ENCODE data around the gene CNKSR3.

Gene CNKSR3

DNA sequence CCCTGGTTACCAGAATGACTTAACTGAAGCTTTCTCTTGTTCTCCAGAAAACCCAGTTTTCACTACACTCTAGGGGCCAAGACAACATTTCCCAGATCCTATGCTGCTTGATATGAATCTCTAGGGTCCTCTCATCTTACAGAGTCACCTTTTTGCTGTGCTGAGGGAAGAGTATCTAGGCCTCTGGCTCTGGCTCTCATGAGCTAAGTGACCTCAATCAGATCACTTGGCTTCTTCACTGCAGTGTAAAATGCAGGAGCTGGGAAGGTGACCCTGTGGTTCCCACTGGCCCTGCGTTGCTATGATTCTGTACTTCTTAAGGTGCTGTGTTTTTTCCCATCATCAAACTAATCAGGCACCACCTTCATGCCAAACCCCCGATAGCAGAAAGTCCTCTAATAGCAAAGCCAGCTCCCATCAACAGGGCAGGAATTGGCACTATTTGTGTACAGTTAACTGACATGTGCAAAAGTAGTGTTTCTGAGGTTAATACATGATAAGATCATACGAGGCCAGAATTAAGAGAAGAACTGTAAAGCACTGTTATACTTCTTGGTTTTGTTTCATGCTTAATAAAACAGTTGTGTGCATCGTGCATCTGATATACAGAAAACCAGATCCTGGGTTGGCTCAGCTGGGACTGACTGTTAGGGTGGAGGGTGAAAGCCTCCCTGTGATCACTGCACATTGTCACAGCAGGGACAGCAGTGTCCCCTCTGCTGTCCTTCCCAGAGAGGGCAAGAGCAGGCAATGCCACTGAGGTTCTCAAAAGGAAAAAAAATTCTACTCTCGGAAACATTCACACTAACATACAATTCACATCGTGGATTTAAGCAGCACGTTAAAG, 46.7 kb downstream of the CNKSR3 start:
- no peak overlapping the region for H3K4me3 ChIP-seq (ENCODE audit: low read depth, low read length)
- H3K27me3 ChIP-seq (ENCODE audit: control insufficient read depth, insufficient read depth, low read length), result no peaks in the 10 kb centered on the region
- H3K9ac ChIP-seq (ENCODE audit: low read depth, low read length), result no peak overlapping the region
- no peak overlapping the region for H3K27ac ChIP-seq (ENCODE audit: low read depth, low read length)
- H3K9me3 ChIP-seq (ENCODE audit: control insufficient read depth, insufficient read depth, low read length), result no peaks in the 10 kb centered on the region
- H3K36me3 ChIP-seq (ENCODE audit: control insufficient read depth, insufficient read depth, low read length), result no peaks in the 10 kb centered on the region
- H3K4me1 ChIP-seq (ENCODE audit: control insufficient read depth, insufficient read depth, low read length), result peaks cover 20% of the 10 kb centered on the region

DNA sequence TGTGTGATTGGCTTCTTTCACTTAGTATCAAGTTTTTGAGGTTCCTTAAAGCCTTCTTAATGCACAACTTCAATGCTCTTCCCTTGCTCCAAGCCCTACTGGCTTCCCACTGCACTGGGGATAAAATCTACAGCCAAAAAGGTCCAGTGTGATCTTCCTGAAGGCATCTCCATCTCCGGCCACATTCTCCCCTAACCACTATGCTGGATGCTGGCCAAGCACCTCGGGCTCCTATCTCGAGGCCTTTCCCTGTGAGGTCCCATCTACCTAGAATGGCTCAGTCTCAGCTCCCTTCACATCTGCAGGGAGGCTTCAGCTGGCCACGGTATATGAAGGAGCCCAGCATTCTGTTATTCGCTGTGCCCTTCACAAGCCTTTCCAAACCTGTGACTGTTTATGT, 48.1 kb downstream of the CNKSR3 start:
- Histone ChIP-seq H3K4me3 (ENCODE audit: low read depth, low read length) (no peak overlapping the region), H3K9ac (ENCODE audit: low read depth, low read length) (no peak overlapping the region), H3K4me1 (ENCODE audit: control insufficient read depth, insufficient read depth, low read length) (peaks cover 24% of the 10 kb centered on the region), H3K27me3 (ENCODE audit: control insufficient read depth, insufficient read depth, low read length) (no peaks in the 10 kb centered on the region), H3K36me3 (ENCODE audit: control insufficient read depth, insufficient read depth, low read length) (no peaks in the 10 kb centered on the region), H3K27ac (ENCODE audit: low read depth, low read length) (no peak overlapping the region), H3K9me3 (ENCODE audit: control insufficient read depth, insufficient read depth, low read length) (no peaks in the 10 kb centered on the region)

DNA sequence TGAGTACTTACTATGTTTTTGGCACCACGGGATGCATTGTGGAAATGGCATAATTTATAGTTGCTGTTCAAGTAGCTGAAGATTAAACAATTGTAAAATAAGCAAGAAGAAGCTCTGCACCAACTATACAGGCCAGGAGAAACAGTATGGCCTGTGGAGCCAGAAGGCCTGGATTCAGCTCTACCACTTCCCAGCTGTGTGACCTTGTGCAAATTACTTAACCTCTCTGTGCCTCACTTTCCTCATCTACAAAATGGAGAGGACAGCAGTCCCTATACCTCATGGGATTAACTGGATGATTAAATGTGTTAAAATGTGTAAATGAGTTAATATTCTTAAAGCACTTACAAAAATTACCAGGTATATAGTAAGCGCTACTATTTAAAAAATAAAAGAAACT, 49.1 kb downstream of the CNKSR3 start:
- H3K9me3 ChIP-seq (ENCODE audit: control insufficient read depth, insufficient read depth, low read length), result no peaks in the 10 kb centered on the region
- no peaks in the 10 kb centered on the region for H3K36me3 ChIP-seq (ENCODE audit: control insufficient read depth, insufficient read depth, low read length)
- no peaks in the 10 kb centered on the region for H3K27me3 ChIP-seq (ENCODE audit: control insufficient read depth, insufficient read depth, low read length)
- H3K27ac ChIP-seq (ENCODE audit: low read depth, low read length), result no peak overlapping the region
- H3K4me3 ChIP-seq (ENCODE audit: low read depth, low read length), result no peak overlapping the region
- H3K9ac ChIP-seq (ENCODE audit: low read depth, low read length), result no peak overlapping the region
- peaks cover 29% of the 10 kb centered on the region for H3K4me1 ChIP-seq (ENCODE audit: control insufficient read depth, insufficient read depth, low read length)

DNA sequence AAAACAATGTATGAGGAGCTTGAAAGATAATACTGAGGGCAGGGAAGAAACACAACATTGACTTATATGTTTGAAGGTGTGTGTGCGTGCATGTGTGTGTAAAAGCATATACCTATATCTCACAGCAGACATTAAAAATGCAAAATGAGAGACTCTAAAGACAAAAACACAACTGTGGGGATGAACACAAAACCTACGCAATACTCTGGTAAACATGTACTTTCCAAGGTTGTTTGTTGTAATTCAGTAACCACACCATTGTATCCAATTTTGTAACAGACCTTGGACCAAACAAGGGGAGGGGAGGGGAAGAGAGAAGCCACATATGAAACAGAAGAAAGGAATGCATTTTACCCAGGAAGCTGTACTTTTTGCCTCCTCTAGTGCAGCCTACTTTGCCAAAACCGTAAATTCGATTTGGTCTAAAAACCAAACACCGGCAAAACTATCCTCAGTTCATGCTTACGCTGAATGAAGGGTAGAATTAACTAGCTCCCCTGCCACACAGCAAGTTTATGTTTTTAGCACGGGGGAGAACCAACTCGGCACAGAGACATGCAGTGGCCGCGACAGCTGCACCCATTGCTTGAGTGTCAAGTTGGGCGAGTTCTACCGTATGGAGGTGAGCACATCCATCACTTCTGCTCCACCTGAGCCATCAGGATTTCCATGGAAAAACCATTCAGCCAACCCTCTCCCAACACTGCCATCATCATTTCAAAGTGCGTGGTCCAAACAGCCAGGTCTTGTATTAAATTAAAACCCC, 50.0 kb downstream of the CNKSR3 start:
- Histone ChIP-seq H3K9me3 (ENCODE audit: control insufficient read depth, insufficient read depth, low read length) (no peaks in the 10 kb centered on the region), H3K27ac (ENCODE audit: low read depth, low read length) (no peak overlapping the region), H3K9ac (ENCODE audit: low read depth, low read length) (no peak overlapping the region), H3K36me3 (ENCODE audit: control insufficient read depth, insufficient read depth, low read length) (no peaks in the 10 kb centered on the region), H3K4me1 (ENCODE audit: control insufficient read depth, insufficient read depth, low read length) (peaks cover 29% of the 10 kb centered on the region), H3K4me3 (ENCODE audit: low read depth, low read length) (no peak overlapping the region), H3K27me3 (ENCODE audit: control insufficient read depth, insufficient read depth, low read length) (no peaks in the 10 kb centered on the region)

DNA sequence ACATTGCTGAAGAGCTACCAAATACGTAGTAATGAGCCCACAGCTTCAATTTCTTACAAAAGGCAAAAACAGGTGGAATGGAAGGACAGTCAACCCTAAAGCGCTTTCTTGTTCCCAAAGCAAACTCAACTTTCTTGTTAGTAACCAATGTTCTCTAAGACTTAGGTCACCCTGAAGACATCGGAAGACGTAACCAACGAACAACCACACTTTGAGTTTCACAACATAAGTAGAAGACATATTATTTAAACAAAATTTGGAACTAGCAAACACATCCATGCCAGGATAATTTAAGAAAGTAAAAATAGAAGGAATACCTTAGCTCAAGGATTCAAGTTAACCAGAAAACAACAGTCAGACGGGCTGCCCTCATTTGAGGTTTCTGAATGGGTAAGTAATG, 51.0 kb downstream of the CNKSR3 start:
- peak overlapping the region; percentile 33 for H3K27ac ChIP-seq (ENCODE audit: low read depth, low read length)
- H3K9ac ChIP-seq (ENCODE audit: low read depth, low read length), result no peak overlapping the region
- H3K4me3 ChIP-seq (ENCODE audit: low read depth, low read length), result no peak overlapping the region
- H3K36me3 ChIP-seq (ENCODE audit: control insufficient read depth, insufficient read depth, low read length), result no peaks in the 10 kb centered on the region
- H3K9me3 ChIP-seq (ENCODE audit: control insufficient read depth, insufficient read depth, low read length), result no peaks in the 10 kb centered on the region
- H3K27me3 ChIP-seq (ENCODE audit: control insufficient read depth, insufficient read depth, low read length), result no peaks in the 10 kb centered on the region
- H3K4me1 ChIP-seq (ENCODE audit: control insufficient read depth, insufficient read depth, low read length), result peaks cover 29% of the 10 kb centered on the region

DNA sequence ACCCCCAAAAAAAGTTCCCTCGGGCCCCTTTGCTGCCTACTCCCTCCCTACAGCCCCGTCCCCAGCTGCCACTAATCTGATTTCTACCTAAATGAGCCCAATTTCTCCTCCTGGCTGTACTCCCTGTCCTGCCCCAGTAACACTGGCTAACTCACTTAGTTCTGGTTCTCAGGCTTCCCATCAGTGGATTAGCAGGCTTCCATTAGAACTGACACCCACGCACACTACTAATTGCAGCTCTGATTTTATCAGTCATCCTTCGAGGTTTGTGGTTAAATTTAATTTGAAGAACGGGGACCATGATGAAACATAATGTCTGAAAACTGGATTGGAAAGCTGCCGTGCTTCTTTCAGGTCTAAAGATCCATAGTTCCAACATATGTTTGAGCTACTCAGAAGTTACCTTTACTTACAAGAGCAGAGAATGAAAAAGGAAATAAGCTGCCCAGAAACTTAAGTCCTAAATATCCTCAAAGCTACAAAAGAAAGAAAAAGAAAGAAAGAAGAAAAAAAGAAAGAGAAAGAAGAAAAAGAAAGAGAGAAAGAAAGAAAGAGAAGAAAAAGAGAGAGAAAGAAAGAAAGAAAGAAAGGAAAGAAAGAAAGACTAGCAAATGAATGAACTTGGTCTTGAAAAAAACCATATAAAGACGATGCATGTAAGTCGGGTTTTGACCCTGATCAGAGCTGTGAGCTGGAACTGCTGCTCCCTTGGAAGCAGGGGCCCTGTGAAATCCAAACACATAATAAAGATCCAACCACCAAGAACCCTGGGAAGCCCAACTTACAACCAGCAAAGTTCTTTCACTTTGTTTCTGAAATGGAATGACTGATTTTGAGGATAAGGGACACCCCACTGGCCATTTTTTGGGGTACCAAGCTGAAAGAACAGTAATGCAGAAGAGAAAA, 51.7 kb downstream of the CNKSR3 start:
- Histone ChIP-seq H3K4me3 (ENCODE audit: low read depth, low read length) (no peak overlapping the region), H3K9me3 (ENCODE audit: control insufficient read depth, insufficient read depth, low read length) (no peaks in the 10 kb centered on the region), H3K36me3 (ENCODE audit: control insufficient read depth, insufficient read depth, low read length) (no peaks in the 10 kb centered on the region), H3K4me1 (ENCODE audit: control insufficient read depth, insufficient read depth, low read length) (peaks cover 29% of the 10 kb centered on the region), H3K9ac (ENCODE audit: low read depth, low read length) (no peak overlapping the region), H3K27ac (ENCODE audit: low read depth, low read length) (no peak overlapping the region), H3K27me3 (ENCODE audit: control insufficient read depth, insufficient read depth, low read length) (no peaks in the 10 kb centered on the region)

DNA sequence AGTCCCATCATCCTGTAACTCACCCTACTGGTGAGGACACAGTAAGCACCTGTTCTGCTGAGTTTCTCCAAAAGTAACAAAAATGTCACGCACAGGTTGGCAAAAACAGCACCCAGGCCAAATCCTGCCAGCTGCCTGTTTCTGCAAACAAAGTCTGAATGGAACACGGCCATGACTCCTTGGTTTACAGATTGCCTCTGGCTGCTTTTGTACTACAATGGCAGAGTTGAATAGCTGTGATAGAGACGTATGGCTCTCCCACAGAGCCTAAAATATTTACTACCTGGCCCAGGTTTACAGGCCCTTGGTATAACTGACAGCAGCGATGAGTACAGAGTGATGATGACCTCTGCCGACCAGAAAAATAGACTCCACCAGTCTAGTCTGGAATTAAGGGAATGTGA, 52.6 kb downstream of the CNKSR3 start:
- H3K27ac ChIP-seq (ENCODE audit: low read depth, low read length), result no peak overlapping the region
- no peaks in the 10 kb centered on the region for H3K9me3 ChIP-seq (ENCODE audit: control insufficient read depth, insufficient read depth, low read length)
- H3K27me3 ChIP-seq (ENCODE audit: control insufficient read depth, insufficient read depth, low read length), result no peaks in the 10 kb centered on the region
- no peaks in the 10 kb centered on the region for H3K36me3 ChIP-seq (ENCODE audit: control insufficient read depth, insufficient read depth, low read length)
- no peak overlapping the region for H3K4me3 ChIP-seq (ENCODE audit: low read depth, low read length)
- H3K9ac ChIP-seq (ENCODE audit: low read depth, low read length), result no peak overlapping the region
- peaks cover 29% of the 10 kb centered on the region for H3K4me1 ChIP-seq (ENCODE audit: control insufficient read depth, insufficient read depth, low read length)

DNA sequence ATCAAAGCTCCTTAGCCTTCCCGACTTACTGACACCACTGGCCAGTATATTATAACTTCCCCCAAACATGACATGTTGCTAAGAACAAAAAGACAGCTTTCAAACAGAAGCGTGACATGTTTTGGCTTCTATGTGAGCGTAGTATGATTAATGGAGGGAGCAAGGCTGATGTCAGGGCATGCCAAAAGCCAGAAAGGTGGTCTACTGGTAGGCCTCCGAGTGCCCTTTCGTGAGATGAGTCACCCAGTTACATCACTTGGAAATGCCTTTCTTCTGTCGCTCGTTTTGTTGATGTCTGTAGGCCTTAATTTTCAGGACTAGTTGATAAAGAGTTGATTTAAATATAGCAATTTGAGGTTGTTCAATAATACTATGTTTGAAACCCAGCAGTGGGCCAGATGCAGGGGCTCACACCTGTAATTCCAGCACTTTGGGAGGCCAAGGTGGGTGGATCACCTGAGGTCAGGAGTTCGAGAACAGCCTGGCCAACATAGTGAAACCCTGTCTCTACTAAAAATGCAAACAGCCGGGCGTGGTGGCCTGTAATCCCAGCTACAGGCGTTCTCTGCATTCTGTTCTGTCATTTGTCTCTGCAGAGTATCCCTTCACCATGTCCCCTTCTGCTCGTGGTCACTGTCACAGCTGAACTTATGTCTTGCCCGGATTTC, 53.3 kb downstream of the CNKSR3 start:
- peaks cover 29% of the 10 kb centered on the region for H3K4me1 ChIP-seq (ENCODE audit: control insufficient read depth, insufficient read depth, low read length)
- no peaks in the 10 kb centered on the region for H3K36me3 ChIP-seq (ENCODE audit: control insufficient read depth, insufficient read depth, low read length)
- H3K27ac ChIP-seq (ENCODE audit: low read depth, low read length), result no peak overlapping the region
- no peaks in the 10 kb centered on the region for H3K9me3 ChIP-seq (ENCODE audit: control insufficient read depth, insufficient read depth, low read length)
- no peak overlapping the region for H3K4me3 ChIP-seq (ENCODE audit: low read depth, low read length)
- H3K27me3 ChIP-seq (ENCODE audit: control insufficient read depth, insufficient read depth, low read length), result no peaks in the 10 kb centered on the region
- no peak overlapping the region for H3K9ac ChIP-seq (ENCODE audit: low read depth, low read length)

DNA sequence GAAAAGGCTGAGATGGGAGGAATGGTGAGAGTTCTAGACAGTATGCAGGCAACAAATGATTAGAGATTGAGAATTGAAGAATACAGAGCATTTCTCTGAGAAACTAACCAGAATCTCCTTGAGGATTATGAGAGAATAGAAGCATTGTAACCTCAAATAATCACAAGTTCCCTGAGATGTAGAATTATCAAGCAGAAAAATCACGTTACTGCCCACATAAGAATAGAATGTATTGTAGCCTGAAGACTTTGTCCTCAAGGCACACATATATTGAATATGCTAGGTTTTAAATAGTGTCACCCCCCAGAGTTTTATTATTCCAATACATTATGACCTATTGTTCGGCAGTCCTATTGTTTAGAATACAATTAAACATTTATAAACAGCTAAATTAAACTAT, 57.2 kb downstream of the CNKSR3 start:
- no peak overlapping the region for H3K27ac ChIP-seq (ENCODE audit: low read depth, low read length)
- no peaks in the 10 kb centered on the region for H3K9me3 ChIP-seq (ENCODE audit: control insufficient read depth, insufficient read depth, low read length)
- no peak overlapping the region for H3K4me3 ChIP-seq (ENCODE audit: low read depth, low read length)
- peaks cover 9% of the 10 kb centered on the region for H3K4me1 ChIP-seq (ENCODE audit: control insufficient read depth, insufficient read depth, low read length)
- no peaks in the 10 kb centered on the region for H3K27me3 ChIP-seq (ENCODE audit: control insufficient read depth, insufficient read depth, low read length)
- H3K9ac ChIP-seq (ENCODE audit: low read depth, low read length), result no peak overlapping the region
- peaks cover 4% of the 10 kb centered on the region; the same call in 1 of the 2 replicates for H3K36me3 ChIP-seq (ENCODE audit: control insufficient read depth, insufficient read depth, low read length)

DNA sequence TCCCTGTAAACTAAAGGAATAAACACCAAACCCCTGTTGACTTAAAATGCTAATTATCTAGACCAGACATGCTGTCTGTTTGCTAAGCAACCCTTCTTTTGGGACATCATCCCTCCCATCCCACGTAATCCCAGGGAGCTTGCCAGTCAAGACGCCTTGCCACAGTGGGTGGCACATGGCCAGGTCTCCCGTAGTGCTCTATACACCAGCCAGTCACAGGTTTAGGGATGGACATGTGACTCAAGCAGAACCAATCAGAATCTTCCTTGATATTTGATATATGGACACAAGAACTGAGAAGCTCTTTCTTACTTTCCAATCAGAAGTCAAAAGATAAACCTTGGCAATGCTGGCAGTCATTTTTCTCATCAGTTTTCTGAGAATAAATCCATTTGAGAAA, 60.0 kb downstream of the CNKSR3 start:
- H3K9ac ChIP-seq (ENCODE audit: low read depth, low read length), result no peak overlapping the region
- peaks cover 4% of the 10 kb centered on the region; the same call in 1 of the 2 replicates for H3K36me3 ChIP-seq (ENCODE audit: control insufficient read depth, insufficient read depth, low read length)
- no peaks in the 10 kb centered on the region for H3K9me3 ChIP-seq (ENCODE audit: control insufficient read depth, insufficient read depth, low read length)
- H3K4me1 ChIP-seq (ENCODE audit: control insufficient read depth, insufficient read depth, low read length), result no peaks in the 10 kb centered on the region
- no peak overlapping the region for H3K27ac ChIP-seq (ENCODE audit: low read depth, low read length)
- H3K4me3 ChIP-seq (ENCODE audit: low read depth, low read length), result no peak overlapping the region
- H3K27me3 ChIP-seq (ENCODE audit: control insufficient read depth, insufficient read depth, low read length), result no peaks in the 10 kb centered on the region
